ENCODE measurements around the gene RHOH.

Gene RHOH

DNA sequence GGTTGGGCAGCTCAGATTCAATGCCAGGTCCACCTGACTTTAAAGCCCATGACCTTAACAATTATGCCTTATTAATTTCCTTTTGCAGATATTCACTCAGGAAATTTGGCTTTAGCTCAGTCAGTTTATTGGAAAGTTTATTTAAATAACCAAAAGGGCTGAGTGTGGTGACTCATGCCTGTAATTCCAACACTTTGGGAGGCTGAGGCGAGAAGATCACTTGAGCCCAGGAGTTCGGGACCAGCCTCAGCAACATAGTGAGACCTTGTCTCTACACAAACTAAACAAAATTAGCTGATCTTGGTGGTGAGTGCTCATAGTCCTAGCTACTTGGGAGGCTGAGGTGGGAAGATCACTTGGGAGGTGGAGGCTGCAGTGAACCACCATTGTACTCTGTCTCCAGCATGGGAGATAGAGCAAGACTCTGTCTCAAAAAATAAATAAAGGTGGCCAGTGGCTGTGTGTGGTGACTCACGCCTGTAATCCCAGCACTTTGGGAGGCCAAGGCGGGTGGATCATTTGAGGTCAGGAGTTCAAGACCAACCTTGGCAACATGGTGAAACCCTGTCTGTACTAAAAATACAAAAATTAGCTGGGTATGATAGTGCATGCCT, 43.3 kb downstream of the RHOH start:
- DNase-seq, result no peak

- DNase-seq, result no peak
These were observed 44.2 kb downstream of the RHOH start for GRCh38 chr4:40241026-40241425.

DNA sequence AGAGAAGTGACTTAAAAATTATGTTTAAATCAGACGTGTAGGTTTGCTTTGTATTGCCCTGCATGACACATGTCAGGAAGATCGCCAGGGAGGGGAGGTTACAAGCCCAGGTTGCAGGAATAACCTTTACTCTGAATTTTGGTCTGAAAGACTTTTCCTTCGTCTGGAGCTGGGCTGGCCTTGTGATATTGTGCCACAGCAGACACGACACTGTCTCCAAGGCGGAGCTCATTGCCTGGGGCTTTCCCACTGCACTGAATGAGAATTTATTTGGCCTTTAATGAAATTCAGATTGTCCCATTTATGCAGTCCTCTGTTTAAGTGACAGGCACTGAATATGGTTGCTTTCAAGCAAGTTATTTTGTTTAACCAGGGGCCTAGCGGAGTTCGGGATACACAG, 45.1 kb downstream of the RHOH start:
- no peak for DNase-seq

DNA sequence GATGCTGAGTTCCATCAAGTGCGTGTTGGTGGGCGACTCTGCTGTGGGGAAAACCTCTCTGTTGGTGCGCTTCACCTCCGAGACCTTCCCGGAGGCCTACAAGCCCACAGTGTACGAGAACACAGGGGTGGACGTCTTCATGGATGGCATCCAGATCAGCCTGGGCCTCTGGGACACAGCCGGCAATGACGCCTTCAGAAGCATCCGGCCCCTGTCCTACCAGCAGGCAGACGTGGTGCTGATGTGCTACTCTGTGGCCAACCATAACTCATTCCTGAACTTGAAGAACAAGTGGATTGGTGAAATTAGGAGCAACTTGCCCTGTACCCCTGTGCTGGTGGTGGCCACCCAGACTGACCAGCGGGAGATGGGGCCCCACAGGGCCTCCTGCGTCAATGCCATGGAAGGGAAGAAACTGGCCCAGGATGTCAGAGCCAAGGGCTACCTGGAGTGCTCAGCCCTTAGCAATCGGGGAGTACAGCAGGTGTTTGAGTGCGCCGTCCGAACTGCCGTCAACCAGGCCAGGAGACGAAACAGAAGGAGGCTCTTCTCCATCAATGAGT, 46.6 kb downstream of the RHOH start:
- DNase-seq, result no peak

- DNase-seq, result no peak
These were observed 47.8 kb downstream of the RHOH start for GRCh38 chr4:40244606-40245005.

DNA sequence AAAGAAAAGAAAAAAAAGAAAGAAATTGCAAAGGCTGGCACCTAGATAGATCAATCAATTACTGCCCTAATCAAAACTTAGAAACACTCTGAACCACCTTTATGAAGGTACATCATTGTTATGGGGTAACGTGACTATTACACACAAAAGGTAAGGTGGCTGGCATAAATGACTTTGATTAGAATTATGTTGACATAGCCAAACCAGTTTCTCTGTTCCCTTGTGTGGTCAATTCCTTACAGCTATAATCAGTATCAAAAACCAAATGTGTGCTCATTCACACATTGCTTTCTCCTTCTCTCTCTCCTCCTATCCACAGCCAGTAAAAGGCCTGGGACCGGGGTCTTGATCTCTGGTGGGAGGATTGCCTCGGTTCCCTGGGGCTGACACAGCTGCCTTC, 48.7 kb downstream of the RHOH start:
- DNase-seq, result no peak

DNA sequence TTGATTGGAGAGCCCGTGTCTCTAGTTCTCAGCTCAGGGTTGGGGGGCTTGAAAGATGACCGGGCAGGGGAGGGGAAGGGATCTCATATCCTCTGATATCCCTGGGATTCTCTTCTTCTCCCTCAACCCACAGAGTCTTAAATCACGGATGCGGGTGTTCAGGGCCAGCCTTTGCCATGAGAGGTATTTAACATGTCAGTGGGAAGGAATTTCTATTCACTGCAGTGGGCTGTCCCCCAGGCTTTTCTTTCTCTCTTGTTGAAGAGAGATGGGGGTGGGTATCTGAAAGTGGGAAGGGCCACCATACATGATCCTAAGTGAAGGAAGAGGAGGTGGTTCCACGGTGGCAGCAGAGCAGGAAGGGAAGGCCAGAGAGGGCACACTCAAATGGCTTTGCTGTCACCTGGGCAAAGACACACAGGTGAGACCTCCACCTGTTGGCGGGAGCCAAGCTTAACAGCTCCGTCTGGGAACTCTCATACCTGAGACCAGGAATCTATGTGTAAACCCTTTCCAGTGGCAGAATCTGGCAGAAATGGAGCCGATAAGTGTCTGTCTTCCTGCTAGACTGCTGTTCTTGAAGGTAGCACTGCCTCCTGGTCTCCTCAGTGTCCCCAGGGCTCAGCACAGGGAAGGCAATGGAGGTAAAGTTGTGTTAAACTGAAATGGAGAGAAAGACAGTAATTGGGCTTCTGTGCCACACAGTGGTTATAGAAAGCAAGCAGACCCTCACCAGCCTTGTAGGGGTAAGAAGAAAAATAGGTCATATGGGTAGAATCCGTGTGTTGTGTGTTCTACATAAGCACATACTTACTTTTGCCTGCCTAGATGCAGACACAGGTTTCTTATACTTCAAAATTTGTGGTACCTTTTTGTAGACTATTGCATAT, 49.4 kb downstream of the RHOH start:
- no peak for DNase-seq

DNA sequence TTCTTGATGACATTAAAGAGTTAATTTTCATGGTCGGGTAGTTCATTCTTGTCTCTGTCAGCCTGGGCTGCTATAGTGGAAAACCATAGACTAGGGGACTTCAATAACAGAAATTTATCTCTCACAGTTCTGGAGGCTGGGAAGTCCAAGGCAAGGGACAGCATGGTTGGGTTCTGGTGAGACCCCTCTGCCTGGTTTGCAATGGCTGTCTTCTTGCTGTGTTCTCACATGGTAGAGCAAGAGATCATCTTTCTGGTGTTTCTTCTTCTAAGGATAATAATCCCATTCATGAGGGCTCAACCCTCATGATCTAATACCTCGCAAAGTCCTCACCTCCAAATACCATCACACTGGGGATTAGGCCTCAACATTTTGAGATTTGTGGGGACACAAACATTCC, 50.1 kb downstream of the RHOH start:
- DNase-seq, result no peak

GRCh38 chr4:40247350-40247749, 50.5 kb downstream of the RHOH start:
- no peak for DNase-seq

DNA sequence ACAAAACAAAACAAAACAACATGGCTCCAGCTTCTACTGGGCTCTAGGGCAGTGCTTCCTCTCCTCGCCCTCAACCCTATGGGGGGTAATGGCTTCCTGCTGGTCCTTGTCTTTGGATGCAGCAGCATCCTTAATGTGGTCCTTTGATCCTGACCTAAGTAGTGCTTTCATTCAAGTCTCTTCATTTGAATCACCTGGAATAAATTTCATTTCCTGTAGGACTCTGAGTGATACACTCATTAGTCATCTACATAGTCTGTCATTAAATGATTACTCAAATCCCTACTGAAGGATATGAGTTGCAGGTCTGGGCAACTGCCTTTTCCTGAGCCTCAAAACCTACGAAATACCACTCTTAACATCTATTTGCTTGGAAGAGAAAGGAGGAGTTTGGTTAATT, 54.5 kb downstream of the RHOH start:
- no peak for DNase-seq

GRCh38 chr4:40253906-40254305, 57.1 kb downstream of the RHOH start:
- DNase-seq, result no peak

- DNase-seq, result no peak
These were observed 58.0 kb downstream of the RHOH start for GRCh38 chr4:40254608-40255392.

GRCh38 chr4:40255393-40256281, 58.8 kb downstream of the RHOH start:
- DNase-seq, result no peak

DNA sequence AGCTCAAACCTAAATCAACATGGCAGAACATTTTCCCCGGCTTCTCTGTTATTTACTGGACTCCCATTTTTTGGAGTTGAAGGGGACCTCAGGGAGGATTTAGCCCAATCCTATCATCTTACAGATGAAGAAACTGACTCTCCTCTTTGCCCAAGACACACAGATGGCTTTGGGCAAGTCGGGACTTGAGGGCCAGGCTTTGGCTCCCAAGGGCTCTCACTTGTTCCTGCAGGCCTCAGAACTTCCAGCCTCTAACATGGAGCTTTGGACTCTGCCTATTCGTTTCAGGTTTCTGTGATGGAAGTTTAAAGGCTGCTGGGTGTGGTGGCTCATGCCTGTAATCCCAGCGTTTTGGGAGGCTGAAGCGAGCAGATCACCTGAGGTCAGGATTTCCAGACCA, 59.5 kb downstream of the RHOH start:
- no peak for DNase-seq

DNA sequence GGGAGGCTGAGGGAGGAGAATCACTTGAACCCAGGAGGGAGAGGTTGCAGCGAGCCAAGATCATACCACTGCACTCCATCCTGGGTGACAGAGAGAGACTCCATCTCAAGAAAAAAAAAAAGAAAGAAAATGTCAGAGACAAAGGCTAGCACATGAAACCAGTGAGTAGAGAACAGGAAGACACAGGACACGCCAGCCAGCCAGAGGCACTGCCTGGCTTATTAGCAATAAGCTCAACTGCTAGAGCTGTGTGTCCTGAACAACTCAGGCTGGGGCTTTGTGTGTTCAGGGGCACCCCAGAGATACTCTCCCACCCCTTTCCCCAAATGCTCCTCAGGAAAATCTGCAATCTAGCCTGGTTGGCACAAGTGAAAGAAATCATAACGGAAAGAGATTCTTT, 60.0 kb downstream of the RHOH start:
- DNase-seq, result no peak

DNA sequence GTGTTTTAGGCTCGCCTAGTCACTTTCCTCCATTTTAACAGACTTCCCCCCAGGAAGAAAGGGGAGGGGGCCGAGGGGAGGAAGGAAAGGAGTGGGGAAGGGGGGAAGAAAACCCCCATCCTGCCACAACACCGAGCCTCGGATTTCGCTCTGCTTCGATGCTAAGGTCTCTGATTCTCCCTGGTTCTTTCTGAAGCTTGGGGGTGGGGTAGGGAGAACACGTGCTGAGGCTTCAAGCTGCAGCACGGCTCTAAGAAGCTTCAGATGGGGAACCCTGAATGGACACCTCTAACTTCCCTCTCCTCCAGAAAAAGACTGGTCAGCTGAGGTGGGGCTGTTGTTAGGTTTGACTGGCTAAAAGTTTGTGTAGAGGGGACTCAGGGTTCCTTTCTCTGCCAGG, 61.8 kb downstream of the RHOH start:
- no peak for DNase-seq

DNA sequence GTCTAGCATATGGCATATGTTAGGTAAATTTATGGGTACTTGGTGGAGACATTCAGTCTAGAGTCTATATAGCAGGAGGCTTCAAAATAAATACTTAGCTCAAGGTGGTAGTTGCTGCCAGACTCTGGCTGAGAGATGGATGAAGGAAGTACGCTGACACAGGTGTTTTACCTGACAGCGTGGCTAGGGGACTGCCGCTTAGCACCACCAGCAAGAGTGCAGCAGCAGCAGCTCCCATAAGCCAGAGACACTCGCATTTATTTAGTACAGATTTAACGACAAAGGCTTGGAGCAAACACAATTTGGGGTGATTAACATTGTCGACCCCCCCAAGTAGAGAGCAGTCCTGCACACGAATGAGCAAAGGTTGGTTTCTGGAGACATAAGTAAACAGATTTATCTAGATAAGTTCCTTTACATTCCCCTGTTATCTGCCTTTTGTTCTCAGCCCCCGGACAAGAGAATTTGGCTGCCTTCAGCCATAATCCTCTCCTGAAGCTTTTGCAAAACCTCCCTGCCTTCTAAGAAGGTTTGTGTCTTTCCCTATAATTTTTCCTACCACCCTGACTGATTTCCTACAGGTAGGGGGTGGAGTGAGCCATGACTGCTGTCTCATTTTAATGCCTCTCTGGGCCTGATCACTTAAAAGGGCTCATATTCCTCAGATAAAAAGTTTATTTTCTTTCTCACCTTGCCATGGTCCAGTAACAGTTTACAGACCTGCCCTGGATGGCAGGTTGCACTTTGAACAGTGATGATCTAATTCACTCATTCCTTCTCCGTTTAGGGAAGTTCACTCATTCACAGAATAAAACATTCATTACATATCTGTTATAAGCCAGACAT, 64.6 kb downstream of the RHOH start:
- DNase-seq, result no peak

DNA sequence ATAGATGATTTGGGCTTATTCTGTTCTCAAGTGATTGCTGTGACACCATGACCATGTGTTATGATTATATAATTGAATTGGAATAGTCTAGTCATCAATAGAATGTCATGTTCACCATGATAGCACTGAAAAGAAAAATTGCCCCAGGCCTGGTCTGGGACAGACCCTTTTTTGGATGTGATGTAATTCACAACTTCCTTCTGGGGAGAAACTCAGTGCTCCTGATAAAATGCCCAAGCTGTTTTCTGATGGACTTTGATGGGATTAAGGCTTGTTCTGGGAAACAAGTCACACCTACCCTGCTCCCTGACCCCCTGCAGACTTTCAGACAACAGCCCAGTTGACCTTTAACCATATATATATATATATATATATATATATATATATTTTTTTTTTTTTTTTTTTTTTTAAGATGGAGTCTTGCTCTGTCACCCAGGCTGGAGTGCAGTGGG, 65.3 kb downstream of the RHOH start:
- no peak for DNase-seq

DNA sequence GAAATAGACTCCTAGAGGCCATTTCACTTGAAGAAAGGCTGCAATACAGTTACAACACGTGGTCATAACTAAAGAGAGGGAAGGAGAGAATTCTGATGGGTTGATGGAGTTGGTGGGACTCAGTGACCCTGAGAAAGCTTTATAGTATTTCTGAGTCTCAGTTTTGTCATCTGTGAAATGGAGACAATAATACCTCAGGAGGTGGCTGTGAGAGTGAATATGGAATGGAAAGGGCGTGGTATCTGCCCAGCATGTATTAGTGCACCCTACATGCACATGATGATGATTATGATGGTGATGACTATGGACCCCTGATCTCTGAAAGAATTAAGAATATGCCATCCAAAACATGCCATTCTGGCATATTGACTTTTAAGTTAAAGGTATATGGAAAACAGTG, 66.0 kb downstream of the RHOH start:
- no peak for DNase-seq

DNA sequence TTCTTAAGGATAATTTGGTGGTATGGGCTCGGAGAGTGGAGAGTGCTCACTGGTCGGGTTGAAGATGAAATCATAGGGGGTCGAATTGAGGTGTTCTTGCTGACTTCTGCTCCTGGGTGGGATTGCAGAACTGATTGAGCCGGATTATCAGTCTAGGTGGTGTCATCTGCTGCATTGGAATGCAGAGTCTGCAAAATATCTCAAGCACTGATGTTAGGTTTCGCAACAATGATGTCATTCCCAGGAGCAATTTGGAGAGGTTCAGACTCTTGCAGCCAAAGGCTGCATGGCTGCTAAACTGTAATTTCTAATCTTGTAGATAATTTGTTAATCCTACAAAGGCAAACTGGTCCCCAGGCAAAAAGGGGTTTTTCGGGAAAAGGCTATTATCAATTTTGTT, 67.7 kb downstream of the RHOH start:
- DNase-seq, result no peak

Data from NCI-H2029 (cell line).